ENCODE data around the gene SSBP2.

DNA sequence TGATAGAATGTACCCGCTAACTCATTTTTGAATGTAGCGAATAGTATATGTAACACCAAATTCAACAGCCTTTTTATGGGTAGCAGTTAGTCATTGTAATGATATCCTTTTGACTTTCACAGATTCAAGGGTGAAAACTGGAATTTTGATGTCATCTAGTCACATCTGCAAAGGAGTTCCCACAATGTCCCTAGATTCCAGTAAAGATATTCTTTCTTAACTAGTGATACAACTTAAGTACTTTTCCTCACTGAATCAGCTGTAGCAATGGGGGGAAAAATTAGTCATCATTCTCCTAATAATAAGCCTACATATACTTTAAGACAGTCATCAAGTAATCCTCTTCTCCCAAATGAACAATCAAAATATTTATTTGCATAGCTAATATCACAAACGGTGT is 11.5 kb upstream of the SSBP2 start:
- TF ChIP-seq, protein P1, sequence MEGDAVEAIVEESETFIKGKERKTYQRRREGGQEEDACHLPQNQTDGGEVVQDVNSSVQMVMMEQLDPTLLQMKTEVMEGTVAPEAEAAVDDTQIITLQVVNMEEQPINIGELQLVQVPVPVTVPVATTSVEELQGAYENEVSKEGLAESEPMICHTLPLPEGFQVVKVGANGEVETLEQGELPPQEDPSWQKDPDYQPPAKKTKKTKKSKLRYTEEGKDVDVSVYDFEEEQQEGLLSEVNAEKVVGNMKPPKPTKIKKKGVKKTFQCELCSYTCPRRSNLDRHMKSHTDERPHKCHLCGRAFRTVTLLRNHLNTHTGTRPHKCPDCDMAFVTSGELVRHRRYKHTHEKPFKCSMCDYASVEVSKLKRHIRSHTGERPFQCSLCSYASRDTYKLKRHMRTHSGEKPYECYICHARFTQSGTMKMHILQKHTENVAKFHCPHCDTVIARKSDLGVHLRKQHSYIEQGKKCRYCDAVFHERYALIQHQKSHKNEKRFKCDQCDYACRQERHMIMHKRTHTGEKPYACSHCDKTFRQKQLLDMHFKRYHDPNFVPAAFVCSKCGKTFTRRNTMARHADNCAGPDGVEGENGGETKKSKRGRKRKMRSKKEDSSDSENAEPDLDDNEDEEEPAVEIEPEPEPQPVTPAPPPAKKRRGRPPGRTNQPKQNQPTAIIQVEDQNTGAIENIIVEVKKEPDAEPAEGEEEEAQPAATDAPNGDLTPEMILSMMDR (IDR thresholded peaks at IDR 0.05), result no peak
- no peak for TF ChIP-seq POLR2A (IDR thresholded peaks at IDR 0.05)

Measured in thyroid gland (tissue), 4 donors.